OCI-LY7 (cell line): ENCODE results near the gene ACOT6.

Source experiments
- CTCF ChIP-seq: fragments of 200-600 bp; sonication (generic); conservative IDR thresholded peaks from 2 replicates; pipeline ENCODE4 v1.5.1; 2014; ENCODE audit warnings: mild to moderate bottlenecking, antibody characterized with exemption, low read length, moderate library complexity, mixed read lengths
- EZH2phosphoT487 ChIP-seq: fragments of 200-600 bp; sonication (generic); IDR thresholded peaks from 2 replicates; pipeline ENCODE4 v1.6.1; 2018; ENCODE audit warnings: low read depth, borderline replicate concordance, mild to moderate bottlenecking, mixed run types, antibody characterized with exemption, low read length, moderate library complexity, mixed read lengths

GRCh38 chr14:73623504-73624054 is 11.3 kb downstream of the ACOT6 start:
- TF ChIP-seq CTCF (no peak), EZH2phosphoT487 (no peak)
